Middle frontal gyrus (tissue), 1 donor: Measurements from ENCODE around the gene EIF2S1.
"Not testable (repeated sequence)": the region's sequence is repeated elsewhere in the genome, so short reads cannot be mapped to it uniquely, and the experiment has no call there.

Experiments used
- DNase-seq: peaks from one replicate; pipeline ENCODE4 v3.0.0-alpha.2; 2015; ENCODE audit warnings: low spot score; ENCODE audit errors: extremely low spot score

EIF2S1 gene

GRCh38 chr14:67371247-67372148, 11.4 kb downstream of the EIF2S1 start:
- no peak for DNase-seq

GRCh38 chr14:67372833-67373232, 12.7 kb downstream of the EIF2S1 start:
- DNase-seq = no peak

- DNase-seq = no peak
These were observed 13.2 kb downstream of the EIF2S1 start for GRCh38 chr14:67373347-67373746.

GRCh38 chr14:67377916-67378315, 17.8 kb downstream of the EIF2S1 start:
- DNase-seq = no peak

GRCh38 chr14:67385120-67385519, 25.0 kb downstream of the EIF2S1 start:
- no peak for DNase-seq

- no peak for DNase-seq
These were observed 25.5 kb downstream of the EIF2S1 start for GRCh38 chr14:67385618-67386017.

- no peak for DNase-seq
These were observed 27.1 kb downstream of the EIF2S1 start for GRCh38 chr14:67387195-67387594.

GRCh38 chr14:67389275-67389674, 29.1 kb downstream of the EIF2S1 start:
- DNase-seq = no peak

GRCh38 chr14:67389811-67390534, 29.8 kb downstream of the EIF2S1 start:
- DNase-seq = no peak

GRCh38 chr14:67391268-67391667, 31.1 kb downstream of the EIF2S1 start:
- DNase-seq = no peak

- no peak for DNase-seq
These were observed 32.0 kb downstream of the EIF2S1 start for GRCh38 chr14:67392123-67392522.

GRCh38 chr14:67392800-67393199, 32.7 kb downstream of the EIF2S1 start:
- no peak for DNase-seq

- DNase-seq = no peak
These were observed 33.6 kb downstream of the EIF2S1 start for GRCh38 chr14:67393689-67394088.

GRCh38 chr14:67395086-67395875, 35.2 kb downstream of the EIF2S1 start:
- DNase-seq = no peak

- no peak for DNase-seq
These were observed 35.7 kb downstream of the EIF2S1 start for GRCh38 chr14:67395876-67396189.

GRCh38 chr14:67396381-67396970, 36.3 kb downstream of the EIF2S1 start:
- no peak for DNase-seq

- DNase-seq = no peak
These were observed 37.4 kb downstream of the EIF2S1 start for GRCh38 chr14:67397536-67397935.

- no peak for DNase-seq
These were observed 40.3 kb downstream of the EIF2S1 start for GRCh38 chr14:67400434-67400833.

- DNase-seq = no peak
These were observed 45.6 kb downstream of the EIF2S1 start for GRCh38 chr14:67405771-67406170.

GRCh38 chr14:67408122-67408801, 48.1 kb downstream of the EIF2S1 start:
- not testable (repeated sequence) for DNase-seq

- no peak for DNase-seq
These were observed 49.3 kb downstream of the EIF2S1 start for GRCh38 chr14:67409461-67409860.
